Measurements from ENCODE around the gene SERPINA5.
A peak's percentile ranks its signal among the peaks of the same experiment; 100 is the strongest.
"Not testable (repeated sequence)": the region's sequence is repeated elsewhere in the genome, so short reads cannot be mapped to it uniquely, and the experiment has no call there.

The SERPINA5 gene

DNA sequence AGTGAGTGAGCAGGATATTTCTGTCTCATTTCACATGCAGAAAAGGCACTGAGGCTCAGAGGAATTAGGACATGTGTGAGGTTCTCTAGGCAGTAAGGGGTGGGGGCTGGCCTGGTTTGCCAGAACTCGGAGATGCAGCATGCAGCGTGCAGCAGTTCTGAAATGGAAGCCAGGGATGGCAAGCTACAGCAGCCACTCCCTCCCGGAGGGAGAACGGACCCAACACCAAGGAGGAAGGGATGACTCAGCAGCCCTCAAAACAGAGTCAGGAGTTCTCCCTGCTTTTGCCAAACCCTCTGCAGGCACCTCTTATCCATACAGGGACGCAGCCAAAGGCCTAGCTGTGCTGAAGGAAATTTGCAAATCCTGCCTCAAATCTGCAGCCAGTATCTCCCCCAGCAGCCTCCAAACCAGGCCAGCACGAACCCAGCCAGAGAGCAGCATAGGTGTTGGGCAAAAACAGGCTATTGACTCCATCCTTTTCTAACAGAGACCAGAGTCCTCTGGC is 20.7 kb downstream of the SERPINA5 start:
- H3K79me2 ChIP-seq = no peaks in the 10 kb centered on the region
- no peaks in the 10 kb centered on the region for H3K9me3 ChIP-seq (ENCODE audit: control insufficient read depth, low read length)
- TF ChIP-seq, protein P1, sequence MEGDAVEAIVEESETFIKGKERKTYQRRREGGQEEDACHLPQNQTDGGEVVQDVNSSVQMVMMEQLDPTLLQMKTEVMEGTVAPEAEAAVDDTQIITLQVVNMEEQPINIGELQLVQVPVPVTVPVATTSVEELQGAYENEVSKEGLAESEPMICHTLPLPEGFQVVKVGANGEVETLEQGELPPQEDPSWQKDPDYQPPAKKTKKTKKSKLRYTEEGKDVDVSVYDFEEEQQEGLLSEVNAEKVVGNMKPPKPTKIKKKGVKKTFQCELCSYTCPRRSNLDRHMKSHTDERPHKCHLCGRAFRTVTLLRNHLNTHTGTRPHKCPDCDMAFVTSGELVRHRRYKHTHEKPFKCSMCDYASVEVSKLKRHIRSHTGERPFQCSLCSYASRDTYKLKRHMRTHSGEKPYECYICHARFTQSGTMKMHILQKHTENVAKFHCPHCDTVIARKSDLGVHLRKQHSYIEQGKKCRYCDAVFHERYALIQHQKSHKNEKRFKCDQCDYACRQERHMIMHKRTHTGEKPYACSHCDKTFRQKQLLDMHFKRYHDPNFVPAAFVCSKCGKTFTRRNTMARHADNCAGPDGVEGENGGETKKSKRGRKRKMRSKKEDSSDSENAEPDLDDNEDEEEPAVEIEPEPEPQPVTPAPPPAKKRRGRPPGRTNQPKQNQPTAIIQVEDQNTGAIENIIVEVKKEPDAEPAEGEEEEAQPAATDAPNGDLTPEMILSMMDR (IDR thresholded peaks at IDR 0.05) = no peak
- peaks cover 25% of the 10 kb centered on the region for H3K4me1 ChIP-seq
- no peak overlapping the region for H3K27ac ChIP-seq
- H2AFZ ChIP-seq = peak overlapping the region; percentile 55
- no peaks in the 10 kb centered on the region for H3K27me3 ChIP-seq (ENCODE audit: control insufficient read depth, insufficient read depth, low read length)
- H3K36me3 ChIP-seq (ENCODE audit: control insufficient read depth, insufficient read depth, low read length) = no peaks in the 10 kb centered on the region
- no peak overlapping the region for H3K4me2 ChIP-seq (ENCODE audit: low read length)
- no peak overlapping the region for H3K4me3 ChIP-seq (ENCODE audit: low read depth, low read length)
- H3K9ac ChIP-seq = no peak overlapping the region

DNA sequence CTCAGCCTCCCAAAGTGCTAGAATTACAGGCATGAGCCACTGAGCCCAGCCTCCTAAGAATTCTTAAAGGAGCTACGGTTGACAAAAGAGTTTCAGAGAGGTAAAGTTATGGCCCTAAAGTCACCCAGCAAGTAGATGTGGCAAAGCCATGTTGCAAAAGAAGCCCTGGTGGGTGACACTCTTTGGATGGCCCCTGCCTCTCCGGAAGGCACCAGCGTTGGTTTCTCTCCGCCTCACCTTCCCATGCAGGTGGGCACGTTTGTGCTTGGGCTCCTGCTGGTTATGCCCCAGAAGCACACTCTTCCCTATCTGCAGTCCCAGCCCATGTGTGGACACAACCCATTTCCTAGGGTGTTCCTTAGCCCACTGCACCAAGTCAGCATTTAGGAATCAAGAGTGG is 21.5 kb downstream of the SERPINA5 start:
- H3K79me2 ChIP-seq = no peaks in the 10 kb centered on the region
- H3K27ac ChIP-seq = no peak overlapping the region
- no peaks in the 10 kb centered on the region for H3K9me3 ChIP-seq (ENCODE audit: control insufficient read depth, low read length)
- no peak overlapping the region for H3K4me2 ChIP-seq (ENCODE audit: low read length)
- peaks cover 25% of the 10 kb centered on the region for H3K4me1 ChIP-seq
- H3K36me3 ChIP-seq (ENCODE audit: control insufficient read depth, insufficient read depth, low read length) = no peaks in the 10 kb centered on the region
- H3K9ac ChIP-seq = no peak overlapping the region
- H3K4me3 ChIP-seq (ENCODE audit: low read depth, low read length) = no peak overlapping the region
- TF ChIP-seq, protein P1 (IDR thresholded peaks at IDR 0.05) = no peak
- H2AFZ ChIP-seq = no peak overlapping the region
- H3K27me3 ChIP-seq (ENCODE audit: control insufficient read depth, insufficient read depth, low read length) = no peaks in the 10 kb centered on the region

DNA sequence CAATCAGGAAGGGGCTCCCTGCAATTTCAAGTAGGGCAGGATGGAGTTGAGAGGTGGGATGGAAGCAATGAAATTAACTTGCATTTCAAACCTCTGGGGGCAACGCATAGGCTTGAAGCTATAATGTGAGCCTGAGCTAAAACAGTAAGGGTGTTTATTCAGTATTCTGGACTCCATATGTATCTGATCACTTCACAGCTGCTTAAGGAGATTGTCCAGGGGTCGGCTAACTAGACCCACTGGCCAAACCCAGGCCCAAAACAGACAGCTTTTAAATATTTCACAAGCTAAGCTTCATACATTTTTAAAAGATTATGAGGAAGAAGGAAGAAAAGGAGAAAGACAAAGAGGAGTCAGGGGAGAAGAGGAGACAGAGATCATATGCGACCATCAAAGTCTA is 24.1 kb downstream of the SERPINA5 start:
- no peaks in the 10 kb centered on the region for H3K36me3 ChIP-seq (ENCODE audit: control insufficient read depth, insufficient read depth, low read length)
- H3K4me2 ChIP-seq (ENCODE audit: low read length) = no peak overlapping the region
- peaks cover 9% of the 10 kb centered on the region for H3K4me1 ChIP-seq
- H3K79me2 ChIP-seq = no peaks in the 10 kb centered on the region
- TF ChIP-seq, protein P1 (IDR thresholded peaks at IDR 0.05) = no peak
- no peak overlapping the region for H3K27ac ChIP-seq
- H2AFZ ChIP-seq = no peak overlapping the region
- no peak overlapping the region for H3K9ac ChIP-seq
- H3K9me3 ChIP-seq (ENCODE audit: control insufficient read depth, low read length) = no peaks in the 10 kb centered on the region
- no peaks in the 10 kb centered on the region for H3K27me3 ChIP-seq (ENCODE audit: control insufficient read depth, insufficient read depth, low read length)
- no peak overlapping the region for H3K4me3 ChIP-seq (ENCODE audit: low read depth, low read length)

DNA sequence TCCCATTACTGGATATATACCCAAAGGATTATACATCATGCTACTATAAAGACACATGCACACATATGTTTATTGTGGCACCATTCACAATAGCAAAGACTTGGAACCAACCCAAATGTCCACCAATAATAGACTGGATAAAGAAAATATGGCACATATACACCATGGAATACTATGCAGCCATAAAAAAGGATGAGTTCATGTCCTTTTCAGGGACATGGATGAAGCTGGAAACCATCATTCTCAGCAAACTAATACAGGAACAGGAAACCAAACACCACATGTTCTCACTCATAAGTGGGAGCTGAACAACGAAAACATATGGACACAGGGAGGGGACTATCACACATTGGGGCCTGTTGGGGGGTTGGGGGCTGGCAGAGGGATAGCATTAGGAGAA is 27.7 kb downstream of the SERPINA5 start:
- H3K4me3 ChIP-seq (ENCODE audit: low read depth, low read length) = not testable (repeated sequence)

DNA sequence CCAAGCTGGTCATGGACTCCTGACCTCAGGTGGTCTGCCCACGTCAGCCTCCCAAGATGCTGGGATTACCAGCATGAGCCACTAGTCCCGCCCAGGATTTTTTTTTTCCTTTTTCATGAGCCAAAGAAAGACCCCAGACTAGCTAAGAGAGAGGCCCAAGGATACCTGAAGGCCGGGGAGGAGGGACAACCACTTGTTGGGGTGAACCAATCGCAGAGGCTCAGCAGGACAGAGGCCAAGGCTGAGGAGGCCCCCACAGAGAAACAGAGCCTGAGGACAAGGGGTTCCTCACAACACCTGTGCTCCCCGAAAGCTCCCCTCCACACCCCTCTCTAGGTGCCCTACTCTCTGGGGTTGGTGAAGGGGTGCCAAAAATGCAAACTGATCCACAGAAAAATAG is 30.0 kb downstream of the SERPINA5 start:
- H3K4me2 ChIP-seq (ENCODE audit: low read length) = no peak overlapping the region
- no peak overlapping the region for H3K27ac ChIP-seq
- H3K9me3 ChIP-seq (ENCODE audit: control insufficient read depth, low read length) = no peaks in the 10 kb centered on the region
- H3K36me3 ChIP-seq (ENCODE audit: control insufficient read depth, insufficient read depth, low read length) = no peaks in the 10 kb centered on the region
- TF ChIP-seq, protein P1 (IDR thresholded peaks at IDR 0.05) = no peak
- no peaks in the 10 kb centered on the region for H3K27me3 ChIP-seq (ENCODE audit: control insufficient read depth, insufficient read depth, low read length)
- no peak overlapping the region for H3K9ac ChIP-seq
- H3K4me3 ChIP-seq (ENCODE audit: low read depth, low read length) = no peak overlapping the region
- H3K4me1 ChIP-seq = no peaks in the 10 kb centered on the region
- no peak overlapping the region for H2AFZ ChIP-seq
- H3K79me2 ChIP-seq = no peaks in the 10 kb centered on the region

More for the DNA sequence above, 27.7 kb downstream of the SERPINA5 start:
- H3K9ac ChIP-seq; H3K4me2 ChIP-seq (ENCODE audit: low read length); H3K27ac ChIP-seq; H3K79me2 ChIP-seq; H3K36me3 ChIP-seq (ENCODE audit: control insufficient read depth, insufficient read depth, low read length); H3K4me1 ChIP-seq; H3K27me3 ChIP-seq (ENCODE audit: control insufficient read depth, insufficient read depth, low read length); H2AFZ ChIP-seq; H3K9me3 ChIP-seq (ENCODE audit: control insufficient read depth, low read length): not testable (repeated sequence)

Data from parathyroid adenoma (tissue), 2 donors.